Measurements from ENCODE around the gene CACNA1E.

GRCh38 chr1:181660621-181661020, 177.3 kb downstream of the CACNA1E start:
- no peak for TF ChIP-seq CTCF (IDR thresholded peaks at IDR 0.05)
- TF ChIP-seq EP300 (IDR thresholded peaks at IDR 0.05) = no peak
